Glutamatergic neuron (in vitro differentiated cells): ENCODE measurements around the gene TRIO. TPM values are rescaled to one million over a fixed set of nuclear protein-coding genes. Genes with fewer than 3 reads are reported as not detected.
"Not testable (repeated sequence)": the region's sequence is repeated elsewhere in the genome, so short reads cannot be mapped to it uniquely, and the experiment has no call there.

Experiments used
- DNase-seq: peaks from one replicate; pipeline ENCODE4 v3.0.0; 2022
- H3K27ac Mint-ChIP-seq: one replicate; pipeline ENCODE4 v1.8.0; 2020; ENCODE audit warnings: mild to moderate bottlenecking, mixed read lengths, inconsistent platforms; ENCODE audit not compliant: unreplicated experiment
- H3K27me3 Mint-ChIP-seq: one replicate; pipeline ENCODE4 v1.8.0; 2020; ENCODE audit warnings: mild to moderate bottlenecking, moderate library complexity, mixed read lengths, inconsistent platforms; ENCODE audit not compliant: unreplicated experiment
- H3K36me3 Mint-ChIP-seq: one replicate; pipeline ENCODE4 v1.8.0; 2020; ENCODE audit warnings: mild to moderate bottlenecking, mixed read lengths, inconsistent platforms; ENCODE audit not compliant: unreplicated experiment
- H3K4me1 Mint-ChIP-seq: one replicate; pipeline ENCODE4 v1.8.0; 2020; ENCODE audit warnings: mild to moderate bottlenecking, low read depth, mixed read lengths, inconsistent platforms; ENCODE audit not compliant: unreplicated experiment
- H3K4me3 Mint-ChIP-seq: one replicate; pipeline ENCODE4 v1.8.0; 2020; ENCODE audit warnings: mild to moderate bottlenecking, mixed read lengths, inconsistent platforms; ENCODE audit not compliant: unreplicated experiment
- H3K9me3 Mint-ChIP-seq: one replicate; pipeline ENCODE4 v1.8.0; 2020; ENCODE audit warnings: mild to moderate bottlenecking, moderate library complexity, mixed read lengths, inconsistent platforms; ENCODE audit not compliant: unreplicated experiment
- CTCF ChIP-seq: fragments of 200-600 bp; sonication (generic); IDR thresholded peaks from one replicate; pipeline ENCODE4 v1.5.0; 2021; ENCODE audit not compliant: partially characterized antibody, unreplicated experiment
- total RNA-seq: library from RNA; stranded (reverse); fragmentation: NEBNext Ultra II Directional; extraction: Animal tissue kit (Norgen Biotek cat#: 25700); gene quantifications from one replicate; pipeline ENCODE4 v1.2.1, GENCODE V29; 2021; ENCODE audit not compliant: unreplicated experiment

The TRIO gene
- total RNA-seq, 1 donor from 2014 or later = 281 TPM

GRCh38 chr5:14545308-14545707, 402.2 kb downstream of the TRIO start:
- TF ChIP-seq CTCF = no peak
- H3K9me3 Mint-ChIP-seq = peaks cover 1% of the 10 kb centered on the region
- H3K27ac Mint-ChIP-seq = no peak overlapping the region
- H3K36me3 Mint-ChIP-seq = peaks cover 10% of the 10 kb centered on the region
- H3K4me3 Mint-ChIP-seq = no peak overlapping the region
- peaks cover 2% of the 10 kb centered on the region for H3K27me3 Mint-ChIP-seq
- peaks cover 6% of the 10 kb centered on the region for H3K4me1 Mint-ChIP-seq
- no peak for DNase-seq

- Mint-ChIP-seq H3K27me3 (peaks cover 2% of the 10 kb centered on the region), H3K27ac (no peak overlapping the region)
These were observed 402.7 kb downstream of the TRIO start for GRCh38 chr5:14545862-14546261.

GRCh38 chr5:14547666-14548065, 404.5 kb downstream of the TRIO start:
- Mint-ChIP-seq H3K4me1 (peaks cover 6% of the 10 kb centered on the region), H3K4me3 (no peak overlapping the region), H3K27ac (no peak overlapping the region), H3K36me3 (peaks cover 3% of the 10 kb centered on the region), H3K27me3 (peaks cover 2% of the 10 kb centered on the region), H3K9me3 (peaks cover 1% of the 10 kb centered on the region)
- no peak for TF ChIP-seq CTCF
- DNase-seq = no peak

More at GRCh38 chr5:14545862-14546261, 402.7 kb downstream of the TRIO start:
- no peak overlapping the region for H3K4me3 Mint-ChIP-seq
- peaks cover 6% of the 10 kb centered on the region for H3K4me1 Mint-ChIP-seq
- H3K36me3 Mint-ChIP-seq = peaks cover 10% of the 10 kb centered on the region
- TF ChIP-seq CTCF = no peak
- peaks cover 1% of the 10 kb centered on the region for H3K9me3 Mint-ChIP-seq
- no peak for DNase-seq

- no peak for DNase-seq
- Mint-ChIP-seq H3K4me1 (peaks cover 10% of the 10 kb centered on the region), H3K27ac (no peak overlapping the region), H3K27me3 (peaks cover 2% of the 10 kb centered on the region), H3K9me3 (peaks cover 1% of the 10 kb centered on the region), H3K4me3 (no peak overlapping the region), H3K36me3 (peaks cover 3% of the 10 kb centered on the region)
- TF ChIP-seq CTCF = no peak
These were observed 408.1 kb downstream of the TRIO start for GRCh38 chr5:14551211-14551610.

- TF ChIP-seq CTCF = no peak
- Mint-ChIP-seq H3K4me1 (peaks cover 10% of the 10 kb centered on the region), H3K36me3 (peaks cover 3% of the 10 kb centered on the region), H3K27ac (no peak overlapping the region), H3K27me3 (peaks cover 2% of the 10 kb centered on the region), H3K9me3 (peaks cover 1% of the 10 kb centered on the region), H3K4me3 (no peak overlapping the region)
- no peak for DNase-seq
These were observed 408.9 kb downstream of the TRIO start for GRCh38 chr5:14552017-14552416.

- DNase-seq, H3K27me3 Mint-ChIP-seq, H3K36me3 Mint-ChIP-seq, H3K27ac Mint-ChIP-seq, H3K4me3 Mint-ChIP-seq, H3K9me3 Mint-ChIP-seq: not testable (repeated sequence)
- H3K4me1 Mint-ChIP-seq = peaks cover 21% of the 10 kb centered on the region
These were observed 411.1 kb downstream of the TRIO start for GRCh38 chr5:14554288-14554687.
